HG03469 (cell line): ENCODE data around the gene CCDC192.

ENCODE experiments used
- ATAC-seq: cut with Tn5 transposase; IDR thresholded peaks from one replicate; pipeline ENCODE4 v1.9.1; 2021; ENCODE audit warnings: mild to moderate bottlenecking, moderate library complexity, moderate number of reproducible peaks; ENCODE audit not compliant: unreplicated experiment

Gene CCDC192

GRCh38 chr5:127872494-127872893 lies 169.3 kb downstream of the CCDC192 start:
- ATAC-seq: no peak

- ATAC-seq: peak; percentile 72
These were observed 172.2 kb downstream of the CCDC192 start for GRCh38 chr5:127875235-127876021.

- ATAC-seq: no peak
These were observed 173.2 kb downstream of the CCDC192 start for GRCh38 chr5:127876384-127876783.

GRCh38 chr5:127878174-127878750 lies 175.1 kb downstream of the CCDC192 start:
- no peak for ATAC-seq

- ATAC-seq: no peak
These were observed 181.2 kb downstream of the CCDC192 start for GRCh38 chr5:127884416-127884815.

- ATAC-seq: no peak
These were observed 182.0 kb downstream of the CCDC192 start for GRCh38 chr5:127885176-127885575.

- ATAC-seq: no peak
These were observed 182.9 kb downstream of the CCDC192 start for GRCh38 chr5:127886081-127886480.

GRCh38 chr5:127887282-127887681 lies 184.1 kb downstream of the CCDC192 start:
- no peak for ATAC-seq

- no peak for ATAC-seq
These were observed 188.8 kb downstream of the CCDC192 start for GRCh38 chr5:127891942-127892341.

- ATAC-seq: no peak
These were observed 189.4 kb downstream of the CCDC192 start for GRCh38 chr5:127892467-127893207.

- no peak for ATAC-seq
These were observed 190.0 kb downstream of the CCDC192 start for GRCh38 chr5:127893232-127893631.

GRCh38 chr5:127894461-127894860 lies 191.3 kb downstream of the CCDC192 start:
- no peak for ATAC-seq

GRCh38 chr5:127898551-127899213 lies 195.5 kb downstream of the CCDC192 start:
- no peak for ATAC-seq

GRCh38 chr5:127899214-127899610 lies 196.0 kb downstream of the CCDC192 start:
- no peak for ATAC-seq

- ATAC-seq: no peak
These were observed 203.5 kb downstream of the CCDC192 start for GRCh38 chr5:127906562-127907204.

GRCh38 chr5:127907907-127908306 lies 204.7 kb downstream of the CCDC192 start:
- ATAC-seq: no peak

- ATAC-seq: peak; percentile 82
These were observed 205.9 kb downstream of the CCDC192 start for GRCh38 chr5:127909066-127909465.

GRCh38 chr5:127909821-127910220 lies 206.6 kb downstream of the CCDC192 start:
- no peak for ATAC-seq

GRCh38 chr5:127910307-127910956 lies 207.2 kb downstream of the CCDC192 start:
- no peak for ATAC-seq

GRCh38 chr5:127911619-127912018 lies 208.4 kb downstream of the CCDC192 start:
- ATAC-seq: no peak
